Measurements from ENCODE around the gene DBET.
"Not testable (repeated sequence)": the region's sequence is repeated elsewhere in the genome, so short reads cannot be mapped to it uniquely, and the experiment has no call there.

Gene DBET

GRCh38 chr4:190064342-190064741 is at the start of gene DBET:
TSS of gene DBET (plus strand) at chr4:190064502.
- DNase-seq = not testable (repeated sequence)

GRCh38 chr4:190014771-190015537 is 49.3 kb upstream of the DBET start:
- TF ChIP-seq GATA1 (IDR thresholded peaks at IDR 0.05; ENCODE audit: low read depth, low read length) (no peak), POLR2A (IDR thresholded peaks at IDR 0.05; ENCODE audit: low read length) (no peak)
- DNase-seq = no peak

DNA sequence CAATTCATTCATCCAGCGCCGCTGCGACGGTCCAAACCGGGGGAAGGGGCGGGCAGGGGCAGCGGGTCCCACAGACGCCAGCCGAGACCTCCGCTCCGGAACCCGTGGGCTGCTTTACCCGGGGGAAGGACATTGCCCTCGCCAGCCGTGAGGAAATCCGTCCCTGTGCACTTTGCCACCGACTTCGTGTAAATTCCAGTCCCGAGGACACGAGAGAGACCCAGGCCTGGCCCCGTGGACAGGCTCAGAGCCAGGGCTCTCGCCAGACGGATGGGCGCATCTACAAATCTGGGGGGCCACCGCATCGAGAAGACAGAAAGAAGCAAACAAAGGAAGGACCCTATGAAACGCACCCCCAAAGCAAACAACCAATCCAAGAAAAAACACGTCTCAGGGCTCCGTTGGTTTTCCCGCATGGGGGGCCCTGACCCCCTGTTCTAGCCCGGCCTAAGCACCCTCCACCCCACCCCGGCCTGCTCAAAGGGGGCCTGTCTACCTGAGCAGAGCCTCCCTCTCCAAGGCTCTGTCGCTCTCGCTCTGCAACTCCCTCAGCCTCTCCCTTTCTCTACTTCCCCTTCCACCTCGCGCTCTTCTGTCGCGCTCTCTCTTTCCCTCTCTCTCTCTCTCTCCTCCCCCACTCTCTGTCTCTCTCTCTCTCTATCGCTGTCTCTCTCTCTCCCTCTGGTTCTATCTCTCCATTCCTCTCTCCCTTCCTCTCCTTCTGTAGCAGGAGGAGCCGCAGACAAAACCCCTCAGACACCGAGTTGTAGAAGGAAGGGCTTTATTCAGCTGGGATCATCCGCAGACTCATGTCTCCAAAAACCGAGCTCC is 48.5 kb upstream of the DBET start:
- no peak for DNase-seq
- no peak for TF ChIP-seq GATA1 (IDR thresholded peaks at IDR 0.05; ENCODE audit: low read depth, low read length)
- no peak for TF ChIP-seq POLR2A (IDR thresholded peaks at IDR 0.05; ENCODE audit: low read length)

DNA sequence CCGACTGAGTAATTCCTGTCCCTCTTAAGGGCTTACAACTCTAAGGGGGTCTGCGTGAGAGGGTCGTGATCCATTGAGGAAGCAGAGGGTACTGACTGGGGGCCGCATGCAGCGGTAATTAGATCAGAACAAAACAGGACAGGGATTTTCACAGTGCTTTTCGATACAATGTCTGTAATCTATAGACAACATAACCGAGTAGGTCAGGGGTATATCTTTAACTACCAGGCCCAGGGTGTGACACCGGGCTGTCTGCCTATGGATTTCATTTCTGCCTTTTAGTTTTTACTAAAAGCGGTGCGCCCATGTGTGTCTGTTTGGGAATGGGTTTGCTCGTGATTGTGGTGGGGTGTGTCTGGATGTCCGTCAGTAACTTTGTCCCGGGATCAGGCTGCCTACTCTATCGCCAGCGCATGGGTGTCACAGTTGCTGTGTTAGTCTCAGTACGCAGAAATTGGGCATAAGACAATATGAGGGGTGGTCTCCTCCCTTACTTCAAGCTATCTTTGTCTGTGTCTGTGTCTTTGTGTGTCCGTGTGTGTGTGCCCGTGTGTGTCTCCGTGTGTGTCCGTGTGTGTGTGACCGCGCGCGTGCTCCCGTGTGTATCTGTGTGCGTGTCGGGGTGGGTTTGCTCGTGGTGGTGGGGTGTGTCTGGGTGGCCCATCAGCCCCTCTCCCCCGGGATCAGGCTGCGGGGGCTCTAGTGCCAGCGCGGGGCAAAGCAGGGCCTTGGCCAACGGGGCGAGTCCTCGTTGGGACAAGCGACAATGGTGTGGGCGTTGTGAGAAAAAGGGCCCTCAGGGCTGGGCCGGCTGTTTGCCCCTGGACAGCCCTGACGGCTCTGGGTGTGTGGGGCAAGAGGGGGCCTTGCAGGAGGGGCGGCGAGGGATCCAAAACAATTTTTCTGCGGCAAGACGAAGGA is 47.7 kb upstream of the DBET start:
- no peak for DNase-seq
- no peak for TF ChIP-seq POLR2A (IDR thresholded peaks at IDR 0.05; ENCODE audit: low read length)
- no peak for TF ChIP-seq GATA1 (IDR thresholded peaks at IDR 0.05; ENCODE audit: low read depth, low read length)

- no peak for TF ChIP-seq POLR2A (IDR thresholded peaks at IDR 0.05; ENCODE audit: low read length)
- DNase-seq = no peak
Observed at GRCh38 chr4:190017357-190018200, 46.7 kb upstream of the DBET start.

DNA sequence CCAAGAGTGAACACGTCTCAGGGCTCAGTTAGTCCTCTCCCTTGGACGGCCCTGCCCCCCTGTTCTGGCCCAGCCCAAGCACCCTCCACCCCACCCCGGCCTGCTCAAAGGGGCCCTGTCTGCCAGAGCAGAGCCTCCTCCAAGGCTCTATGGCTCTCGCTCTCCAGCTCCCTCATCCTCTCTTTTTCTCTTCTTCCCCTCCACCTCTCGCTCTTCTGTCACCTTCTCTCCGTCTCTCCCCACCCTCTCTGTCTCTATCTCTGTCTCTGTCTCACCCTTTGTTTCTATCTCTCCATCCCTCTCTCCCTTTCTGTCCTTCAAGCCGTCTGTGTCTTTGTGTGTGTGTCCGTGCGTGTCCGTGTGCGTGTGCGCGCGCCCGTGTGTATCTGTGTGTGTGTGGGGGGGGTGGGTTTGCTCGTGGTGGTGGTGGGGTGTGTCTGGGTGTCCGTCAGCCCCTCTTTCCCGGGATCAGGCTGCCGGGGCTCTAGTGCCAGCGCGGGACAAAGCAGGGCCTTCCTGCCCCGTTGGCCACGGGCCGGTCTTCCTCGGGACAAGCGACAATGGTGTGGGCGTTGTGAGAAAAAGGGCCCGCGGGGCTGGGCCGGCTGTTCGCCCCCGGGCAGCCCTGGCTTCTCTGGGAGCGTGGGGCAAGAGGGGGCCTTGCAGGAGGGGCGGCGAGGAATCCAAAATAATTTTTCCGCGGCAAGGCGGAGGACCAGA is 45.9 kb upstream of the DBET start:
- TF ChIP-seq POLR2A (IDR thresholded peaks at IDR 0.05; ENCODE audit: low read length) (no peak), GATA1 (IDR thresholded peaks at IDR 0.05; ENCODE audit: low read depth, low read length) (no peak)
- no peak for DNase-seq

DNA sequence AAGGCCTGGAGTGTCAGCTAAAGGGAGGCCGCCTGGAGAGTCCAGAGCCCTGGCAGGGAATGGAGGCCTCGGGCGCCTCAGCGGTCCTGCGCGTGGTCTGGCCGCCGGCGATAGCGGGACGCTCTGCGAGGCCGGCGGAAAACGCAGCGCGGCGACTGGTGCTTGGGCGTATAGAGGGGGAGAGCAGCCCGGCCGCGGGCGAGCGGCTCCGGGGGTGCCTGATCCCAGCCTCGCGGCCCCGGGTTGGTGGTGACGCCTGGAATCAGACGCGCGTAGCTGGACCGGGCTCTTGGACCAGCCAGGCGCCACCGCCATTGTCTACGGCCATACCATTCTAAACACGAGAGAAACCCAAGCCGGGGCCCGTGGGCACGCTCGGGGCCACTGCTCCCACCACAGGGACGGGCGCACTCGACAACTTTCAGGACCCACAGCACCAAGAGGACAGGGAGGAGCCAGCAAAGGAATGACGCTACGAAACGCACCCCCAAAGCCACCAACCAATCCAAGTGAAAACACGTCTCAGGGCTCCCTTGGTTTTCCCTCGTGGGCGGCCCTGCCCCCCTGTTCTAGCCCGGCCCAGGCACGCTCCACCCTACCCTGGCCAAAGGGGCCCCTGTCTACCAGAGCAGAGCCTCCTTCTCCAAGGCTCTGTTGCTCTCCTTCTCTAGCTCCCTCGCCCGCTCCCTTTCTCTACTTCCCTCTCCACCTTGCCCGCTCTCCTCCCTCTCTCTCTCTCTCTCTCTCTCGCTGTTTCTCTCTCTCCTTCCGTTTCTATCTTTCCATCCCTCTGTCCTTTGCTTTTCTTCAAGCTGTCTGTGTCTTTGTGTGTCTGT is 45.1 kb upstream of the DBET start:
- DNase-seq = no peak
- TF ChIP-seq POLR2A (IDR thresholded peaks at IDR 0.05; ENCODE audit: low read length) = no peak
- TF ChIP-seq GATA1 (IDR thresholded peaks at IDR 0.05; ENCODE audit: low read depth, low read length) = no peak

DNA sequence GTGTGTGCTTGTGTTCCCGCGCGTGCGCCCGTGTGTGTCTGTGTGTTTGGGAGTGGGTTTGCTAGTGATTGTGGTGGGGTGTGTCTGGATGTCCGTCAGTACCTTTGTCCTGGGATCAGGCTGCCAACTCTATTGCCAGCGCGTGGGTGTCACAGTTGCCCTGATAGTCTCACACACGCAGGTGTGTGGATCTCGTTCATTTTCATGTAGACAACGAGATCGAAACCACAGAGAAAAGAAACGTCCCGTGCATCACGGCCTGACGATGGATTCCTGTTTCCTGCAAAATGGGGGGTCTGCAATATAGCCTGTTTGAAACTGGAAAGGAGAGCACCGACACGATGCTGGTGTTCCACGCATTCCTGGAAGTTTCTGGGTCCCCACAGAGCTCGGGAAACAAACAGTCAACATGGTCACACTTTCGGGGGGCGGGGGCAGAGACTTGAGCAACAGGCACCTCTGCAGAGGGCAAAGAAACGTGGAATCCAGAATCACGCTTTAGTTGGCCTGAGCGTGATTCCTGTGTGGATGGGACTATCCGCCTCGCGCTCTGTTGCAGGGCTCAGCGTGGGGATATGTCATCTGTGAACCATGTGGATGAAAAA is 44.3 kb upstream of the DBET start:
- not testable (repeated sequence) for DNase-seq

GRCh38 chr4:190020790-190021717 is 43.2 kb upstream of the DBET start:
- DNase-seq = no peak
- TF ChIP-seq GATA1 (IDR thresholded peaks at IDR 0.05; ENCODE audit: low read depth, low read length) = no peak
- TF ChIP-seq POLR2A (IDR thresholded peaks at IDR 0.05; ENCODE audit: low read length) = no peak

GRCh38 chr4:190021973-190022372 is 42.3 kb upstream of the DBET start:
- DNase-seq = not testable (repeated sequence)

- DNase-seq = not testable (repeated sequence)
Observed at GRCh38 chr4:190022614-190023281, 41.6 kb upstream of the DBET start.

DNA sequence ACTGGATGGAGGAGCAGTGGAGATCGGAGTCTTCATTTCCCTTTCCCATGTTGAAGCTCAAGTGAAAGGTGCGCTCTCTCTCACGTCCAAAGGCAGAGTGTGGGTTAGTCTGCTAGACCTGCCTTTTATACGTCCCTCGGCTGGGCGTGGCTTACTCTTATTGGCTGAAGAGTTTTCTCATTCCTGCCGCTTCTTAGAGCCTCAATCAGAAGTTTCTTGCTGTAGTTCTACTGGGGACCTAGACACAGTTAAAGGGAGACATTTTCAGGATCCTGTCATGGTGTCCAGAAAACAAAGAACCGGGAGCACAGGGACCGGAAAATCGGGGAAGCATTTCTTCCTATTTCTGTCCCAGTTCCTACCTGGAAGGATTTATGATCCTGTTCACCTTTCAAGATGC is 37.1 kb upstream of the DBET start, which contains the start of gene FRG2:
FRG2 (minus strand) TSS at position 101 of the 400 bp plus-strand sequence; CDS start at position 49, 52 bp downstream.
- not testable (repeated sequence) for DNase-seq

- DNase-seq = not testable (repeated sequence)
Observed at GRCh38 chr4:190031264-190031663, 33.0 kb upstream of the DBET start.

DNA sequence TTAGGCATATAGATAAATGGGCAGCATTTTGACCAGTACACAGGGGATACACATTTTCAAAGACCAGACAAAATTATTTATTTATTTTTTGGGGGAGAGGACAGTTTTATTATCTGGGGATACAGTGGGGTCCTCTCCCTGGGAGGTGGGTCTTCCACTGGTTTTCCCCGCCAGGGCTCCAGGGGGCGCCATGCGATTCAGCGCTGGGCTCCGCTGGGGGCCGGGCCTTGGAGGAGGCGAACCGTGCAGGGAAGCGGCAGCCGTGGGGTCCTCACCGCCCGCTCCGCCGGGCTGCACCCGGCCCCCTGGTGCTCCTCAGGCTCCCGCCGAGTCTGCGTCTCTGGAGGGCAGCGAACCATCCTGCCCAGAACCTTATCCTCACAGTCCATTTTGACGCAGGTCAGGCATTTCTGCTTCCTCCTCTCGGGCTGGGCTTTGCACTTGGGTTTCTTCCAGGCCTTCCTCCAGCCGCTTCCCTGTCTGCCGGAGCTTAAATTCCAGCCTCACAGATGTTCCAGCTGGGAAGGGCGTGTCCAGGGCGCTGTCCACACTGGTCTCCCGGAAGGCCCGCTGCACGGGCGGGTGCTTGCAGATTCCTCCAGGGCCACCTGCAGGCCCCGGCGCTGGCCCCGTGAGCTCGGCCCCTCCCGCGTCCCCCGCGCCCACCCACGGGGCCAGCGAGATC is 26.5 kb upstream of the DBET start:
- not testable (repeated sequence) for DNase-seq

DNA sequence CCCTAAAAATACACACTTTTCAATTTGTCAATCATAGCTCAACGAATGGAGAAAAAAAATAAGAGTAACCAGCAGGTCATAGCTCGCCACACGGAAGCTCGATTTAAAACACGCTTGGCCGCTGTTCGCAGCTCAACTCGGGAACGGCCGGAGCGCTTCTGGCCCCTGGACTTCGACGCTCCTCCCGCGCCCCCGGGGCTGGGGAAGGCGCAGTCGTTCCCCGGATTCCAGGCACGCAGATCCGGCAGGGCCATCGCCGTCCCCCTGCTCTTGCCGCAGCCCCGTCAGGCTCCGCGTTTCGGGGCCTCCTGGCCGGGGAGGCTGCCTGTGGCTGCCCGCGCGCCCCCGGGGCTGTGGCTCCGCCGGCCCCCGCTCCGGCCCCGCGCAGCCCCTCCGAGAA is 23.4 kb upstream of the DBET start:
- not testable (repeated sequence) for DNase-seq
